Smooth muscle cell of the brain vasculature (primary cell): ENCODE data around the gene MIGA1.
A peak's percentile ranks its signal among the peaks of the same experiment; 100 is the strongest.

Experiments used
- DNase-seq: peaks from one replicate; pipeline ENCODE4 v3.0.0-alpha.2; 2012; ENCODE audit warnings: low read depth, low spot score

Gene MIGA1

DNA sequence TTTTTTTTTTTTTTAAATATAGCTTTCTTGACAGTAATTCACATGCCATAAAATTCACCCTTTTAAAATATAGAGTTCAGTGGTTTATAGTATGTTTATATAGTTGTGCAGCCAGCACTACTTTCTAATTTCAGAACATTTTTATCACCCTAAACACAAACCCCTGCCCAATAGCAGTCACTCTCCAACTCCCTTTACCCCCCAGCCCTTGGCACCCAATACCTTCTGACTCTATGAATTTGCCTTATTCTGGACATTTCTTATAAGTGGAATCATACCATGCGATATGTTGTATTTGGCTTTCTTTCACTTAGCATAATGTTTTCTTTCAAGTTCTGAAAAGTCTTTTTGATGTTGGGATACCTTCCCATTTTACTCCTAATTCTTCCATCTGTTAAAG, 66.5 kb downstream of the MIGA1 start:
- no peak for DNase-seq

DNA sequence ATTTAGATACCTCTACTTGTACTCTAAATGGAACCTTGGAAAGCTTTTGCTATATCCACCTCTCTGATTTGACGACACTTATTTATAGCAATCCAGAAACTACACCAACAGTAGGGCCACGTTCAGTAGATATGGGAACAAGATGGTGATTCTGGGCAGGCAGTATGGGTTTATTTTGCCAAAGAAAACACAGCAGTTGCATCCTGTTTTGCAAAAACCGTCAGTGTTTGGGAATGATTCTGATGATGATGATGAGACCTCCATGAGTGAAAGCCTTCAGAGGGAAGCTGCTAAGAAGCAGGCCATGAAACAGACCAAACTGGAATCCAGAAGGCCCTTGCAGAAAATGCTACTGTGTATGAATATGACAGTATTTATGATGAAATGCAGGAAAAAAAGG, 67.5 kb downstream of the MIGA1 start:
- DNase-seq: no peak

DNA sequence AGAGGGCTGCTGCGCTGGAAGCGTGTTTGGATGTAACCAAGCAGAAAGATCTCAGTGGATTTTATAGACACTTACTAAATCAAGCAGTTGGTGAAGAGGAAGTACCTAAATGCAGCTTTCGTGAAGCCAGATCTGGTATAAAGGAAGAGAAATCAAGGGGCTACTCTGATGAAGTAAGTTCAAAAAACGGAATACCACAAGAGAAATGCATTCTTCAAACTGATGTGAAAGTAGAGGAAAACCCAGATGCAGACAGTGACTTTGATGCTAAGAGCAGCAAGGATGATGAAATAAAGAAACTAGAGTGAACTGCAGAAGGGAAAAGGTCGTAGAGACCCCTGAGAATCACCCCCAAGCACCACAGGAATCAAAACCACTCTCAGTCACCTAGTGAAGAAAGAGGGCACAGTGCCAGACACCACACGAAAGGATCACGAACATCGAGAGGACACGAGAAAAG, 68.2 kb downstream of the MIGA1 start:
- DNase-seq: no peak

DNA sequence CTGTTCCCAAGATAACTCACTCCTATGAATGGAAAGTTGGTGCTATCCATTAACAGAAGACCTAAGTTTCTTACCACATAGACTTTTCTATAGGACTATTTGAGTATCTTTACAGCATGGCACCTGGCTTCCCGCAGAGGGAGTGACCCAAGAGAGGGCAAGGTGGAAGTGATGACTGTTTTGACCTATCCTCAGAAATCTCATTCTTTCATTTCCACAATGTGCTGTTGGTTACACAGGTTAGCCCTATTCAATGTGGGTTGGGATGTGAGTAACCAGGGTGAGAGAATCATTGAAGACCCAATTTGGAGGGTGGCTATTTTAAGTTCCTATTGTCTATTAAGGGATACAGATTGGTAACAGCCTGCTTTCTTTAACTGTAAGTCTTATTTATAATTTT, 70.6 kb downstream of the MIGA1 start:
- no peak for DNase-seq

DNA sequence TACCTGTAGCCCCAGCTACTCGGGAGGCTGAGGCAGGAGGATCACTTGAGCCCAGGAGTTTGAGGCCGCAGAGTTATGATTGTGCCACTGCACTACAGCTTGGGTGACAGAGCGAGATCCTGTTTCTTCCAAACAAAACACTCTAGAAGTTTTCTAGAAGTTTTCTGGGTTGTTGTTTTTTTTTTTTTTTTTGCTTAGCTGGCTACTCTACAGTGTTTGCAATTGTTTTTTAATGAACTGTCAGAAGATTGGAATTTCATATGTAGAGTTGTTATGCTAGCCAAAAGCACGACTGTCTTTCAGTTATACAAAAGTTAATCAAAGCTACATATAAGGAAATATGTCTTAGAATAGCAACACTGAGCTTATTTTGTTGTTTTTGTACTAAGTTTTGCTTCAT, 78.1 kb downstream of the MIGA1 start:
- DNase-seq: no peak

DNA sequence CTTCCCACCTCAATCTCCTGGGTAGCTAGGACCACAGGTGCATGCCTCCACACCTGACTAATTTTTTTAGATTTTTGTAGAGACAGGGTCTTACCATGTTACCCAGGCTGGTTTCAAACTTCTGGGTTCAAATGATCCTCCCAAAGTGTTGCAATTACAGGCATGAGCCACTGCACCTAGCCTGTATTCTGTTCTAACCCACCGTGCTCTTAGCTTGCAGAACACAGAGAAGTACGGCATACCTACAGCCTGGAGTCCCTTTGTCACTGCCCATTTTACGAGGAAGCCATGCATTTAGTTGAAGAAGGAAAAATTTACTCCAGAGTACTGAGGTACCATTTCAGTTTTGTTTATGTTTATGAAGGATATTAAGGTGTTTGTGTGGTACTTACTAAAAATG, 79.3 kb downstream of the MIGA1 start:
- no peak for DNase-seq

DNA sequence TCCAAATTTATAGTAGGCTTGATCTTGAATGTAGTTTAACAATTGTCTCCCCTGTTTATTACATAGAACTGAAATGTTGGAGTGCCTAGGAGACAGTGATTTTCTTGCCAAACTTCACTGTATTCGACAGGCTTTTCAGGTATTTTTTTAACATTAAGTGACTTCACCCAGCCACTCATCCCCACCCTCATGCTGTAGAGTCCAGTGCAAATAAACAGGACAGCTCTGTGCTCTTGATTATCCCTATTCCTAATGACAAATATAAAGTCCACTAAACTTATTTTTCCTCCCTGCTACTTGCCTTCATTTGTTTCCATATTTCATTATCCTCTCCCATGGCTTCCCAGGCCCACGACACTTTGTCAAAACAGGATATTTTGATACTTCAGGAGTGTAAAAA, 79.8 kb downstream of the MIGA1 start:
- no peak for DNase-seq

DNA sequence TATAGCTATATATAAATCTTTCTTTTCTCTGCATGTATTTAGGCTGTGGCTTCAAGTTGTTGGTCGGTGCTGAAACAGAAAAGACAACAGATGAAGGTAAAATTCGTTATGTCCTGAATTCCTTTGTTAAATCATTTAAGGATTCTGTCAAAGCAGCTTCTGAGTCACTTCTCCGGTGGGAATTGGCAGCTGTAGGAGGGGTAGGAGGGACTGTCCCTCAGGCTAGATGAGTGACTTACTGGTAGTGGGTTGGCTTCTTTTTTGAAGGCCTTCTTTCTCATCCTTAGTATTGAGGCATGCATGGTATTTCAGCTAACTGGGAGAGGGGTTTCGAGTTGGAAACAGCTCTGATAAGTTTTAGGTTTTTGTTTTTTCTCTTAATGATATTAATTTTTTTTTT, 86.8 kb downstream of the MIGA1 start:
- DNase-seq: no peak

GRCh38 chr1:77872645-77873044, 93.2 kb downstream of the MIGA1 start:
- DNase-seq: no peak

GRCh38 chr1:77873461-77873860, 94.0 kb downstream of the MIGA1 start:
- DNase-seq: no peak

DNA sequence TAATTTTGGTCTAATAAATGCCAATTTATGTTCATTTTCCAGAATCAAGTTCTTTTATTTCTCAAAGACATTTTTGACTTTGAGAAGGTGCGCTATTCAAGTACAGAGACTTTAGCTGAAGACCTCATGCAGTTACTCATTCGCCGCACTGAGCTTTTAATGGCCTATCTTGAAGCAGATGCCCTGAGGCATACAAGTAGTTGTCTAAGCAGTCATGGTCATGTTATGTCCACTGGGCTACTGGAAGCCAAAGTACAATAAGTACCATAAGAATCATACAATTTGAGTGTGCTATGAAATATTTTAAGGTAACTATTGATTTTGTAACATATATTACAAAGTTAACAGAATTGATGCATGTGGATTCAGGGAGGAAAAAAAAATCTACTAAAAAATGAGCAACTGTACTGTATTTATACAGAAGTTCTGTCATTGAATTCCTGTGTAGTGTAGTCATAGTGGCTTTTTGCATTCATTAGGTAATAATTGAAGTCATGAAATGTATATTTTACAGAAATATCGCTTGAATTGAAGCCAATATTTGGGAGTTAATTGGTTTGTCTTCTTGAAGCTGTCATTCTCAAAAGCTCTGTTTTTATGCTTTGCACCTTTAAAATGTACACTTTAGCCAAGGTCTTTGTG, 95.5 kb downstream of the MIGA1 start:
- DNase-seq: no peak

DNA sequence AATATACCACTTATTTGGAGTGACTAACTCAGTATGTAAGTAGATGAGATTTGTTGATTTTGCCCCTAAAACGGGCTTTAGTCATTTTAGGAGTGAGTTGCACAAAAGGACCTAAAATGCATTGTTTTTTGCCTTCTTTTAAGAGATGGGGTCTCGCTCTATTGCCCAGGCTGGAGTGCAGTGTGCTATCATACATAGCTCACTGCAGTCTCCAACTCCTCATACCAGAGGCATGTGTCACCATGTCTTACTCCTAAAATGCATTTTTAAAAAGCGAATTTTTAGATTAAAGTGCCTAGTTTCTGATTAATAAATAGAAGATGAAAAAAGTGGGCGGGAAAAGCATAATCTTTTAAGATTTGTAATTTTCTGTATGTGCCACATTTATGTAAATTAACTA, 97.4 kb downstream of the MIGA1 start:
- no peak for DNase-seq

GRCh38 chr1:77881061-77881460, 101.6 kb downstream of the MIGA1 start:
- no peak for DNase-seq

- no peak for DNase-seq
Measured at GRCh38 chr1:77882411-77882810, 103.0 kb downstream of the MIGA1 start.

- DNase-seq: peak; percentile 61
Measured at GRCh38 chr1:77888081-77888780, 108.8 kb downstream of the MIGA1 start, which contains the start of gene NEXN. Gene NEXN (plus strand): TSS chr1:77888624. CDS start chr1:77916107, 27,483 bp downstream.

GRCh38 chr1:77888781-77889642, 109.6 kb downstream of the MIGA1 start:
- DNase-seq: no peak

GRCh38 chr1:77889671-77890070, 110.2 kb downstream of the MIGA1 start:
- DNase-seq: no peak

DNA sequence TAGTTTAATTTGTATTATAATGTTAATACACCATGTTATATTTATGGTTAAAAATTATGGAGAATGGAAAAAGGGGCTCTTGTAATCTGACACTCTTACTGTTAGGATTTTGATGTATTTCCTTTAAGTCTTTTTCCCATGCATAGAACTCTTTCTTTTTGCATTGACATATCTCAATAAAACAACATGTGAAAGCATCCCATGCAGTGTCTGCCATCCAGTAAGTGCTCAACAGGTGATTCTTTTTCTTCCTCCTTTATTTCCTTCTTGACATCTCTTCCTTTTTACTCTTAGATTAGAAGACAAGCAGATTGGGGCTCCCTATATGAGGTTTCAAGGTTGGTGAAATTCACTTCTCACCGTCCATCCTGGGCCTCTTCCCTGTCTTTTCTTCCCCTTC, 111.8 kb downstream of the MIGA1 start:
- no peak for DNase-seq

GRCh38 chr1:77899647-77900320, 120.3 kb downstream of the MIGA1 start:
- no peak for DNase-seq

GRCh38 chr1:77900687-77901293, 121.3 kb downstream of the MIGA1 start:
- DNase-seq: peak; percentile 53

GRCh38 chr1:77905603-77906002, 126.2 kb downstream of the MIGA1 start:
- no peak for DNase-seq
